ENCODE data around the gene SPANXN2.
"Not testable (repeated sequence)": the region's sequence is repeated elsewhere in the genome, so short reads cannot be mapped to it uniquely, and the experiment has no call there.

Gene SPANXN2

GRCh38 chrX:143720652-143721051 is at the start of gene SPANXN2:
Gene SPANXN2, minus strand, starts transcription at chrX:143720752. Its CDS starts 84 bp downstream, at chrX:143720668.
- H3K27ac ChIP-seq (ENCODE audit: low read length); H3K9me3 ChIP-seq (ENCODE audit: control insufficient read depth, insufficient read depth, low read length); H3K27me3 ChIP-seq (ENCODE audit: control insufficient read depth, insufficient read depth, low read length); DNase-seq (ENCODE audit: low read depth, low spot score); H3K4me1 ChIP-seq (ENCODE audit: control insufficient read depth, insufficient read depth, low read length); H3K36me3 ChIP-seq (ENCODE audit: control insufficient read depth, insufficient read depth, low read length); H3K4me3 ChIP-seq (ENCODE audit: low read length): not testable (repeated sequence)
- no CpG with 5 or more reads among the region's 2 CpGs for WGBS (ENCODE audit: insufficient coverage, insufficient read length)

GRCh38 chrX:143768976-143769375 is 48.4 kb upstream of the SPANXN2 start:
- Histone ChIP-seq H3K4me1 (ENCODE audit: control insufficient read depth, insufficient read depth, low read length) (no peaks in the 10 kb centered on the region), H3K27me3 (ENCODE audit: control insufficient read depth, insufficient read depth, low read length) (no peaks in the 10 kb centered on the region), H3K4me3 (ENCODE audit: low read length) (no peak overlapping the region), H3K27ac (ENCODE audit: low read length) (no peak overlapping the region), H3K36me3 (ENCODE audit: control insufficient read depth, insufficient read depth, low read length) (no peaks in the 10 kb centered on the region), H3K9me3 (ENCODE audit: control insufficient read depth, insufficient read depth, low read length) (no peaks in the 10 kb centered on the region; the same call in 1 of the 2 replicates)
- no peak for DNase-seq (ENCODE audit: low read depth, low spot score)
- WGBS (ENCODE audit: insufficient coverage, insufficient read length), result no CpG with 5 or more reads among the region's 3 CpGs

- H3K4me1 ChIP-seq (ENCODE audit: control insufficient read depth, insufficient read depth, low read length); H3K4me3 ChIP-seq (ENCODE audit: low read length); H3K9me3 ChIP-seq (ENCODE audit: control insufficient read depth, insufficient read depth, low read length); H3K27me3 ChIP-seq (ENCODE audit: control insufficient read depth, insufficient read depth, low read length); H3K36me3 ChIP-seq (ENCODE audit: control insufficient read depth, insufficient read depth, low read length); H3K27ac ChIP-seq (ENCODE audit: low read length); DNase-seq (ENCODE audit: low read depth, low spot score): not testable (repeated sequence)
- no CpG with 5 or more reads among the region's 12 CpGs for WGBS (ENCODE audit: insufficient coverage, insufficient read length)
These were observed 47.2 kb upstream of the SPANXN2 start for GRCh38 chrX:143767789-143768188.

GRCh38 chrX:143757887-143758286 is 37.3 kb upstream of the SPANXN2 start:
- peaks cover 1% of the 10 kb centered on the region; the same call in 1 of the 2 replicates for H3K9me3 ChIP-seq (ENCODE audit: control insufficient read depth, insufficient read depth, low read length)
- H3K27me3 ChIP-seq (ENCODE audit: control insufficient read depth, insufficient read depth, low read length), result no peaks in the 10 kb centered on the region
- no peak overlapping the region for H3K4me3 ChIP-seq (ENCODE audit: low read length)
- no peak overlapping the region for H3K27ac ChIP-seq (ENCODE audit: low read length)
- no peak for DNase-seq (ENCODE audit: low read depth, low spot score)
- H3K36me3 ChIP-seq (ENCODE audit: control insufficient read depth, insufficient read depth, low read length), result no peaks in the 10 kb centered on the region
- no peaks in the 10 kb centered on the region for H3K4me1 ChIP-seq (ENCODE audit: control insufficient read depth, insufficient read depth, low read length)
- no CpG with 5 or more reads among the region's 7 CpGs for WGBS (ENCODE audit: insufficient coverage, insufficient read length)

- Histone ChIP-seq H3K4me1 (ENCODE audit: control insufficient read depth, insufficient read depth, low read length) (no peaks in the 10 kb centered on the region), H3K27ac (ENCODE audit: low read length) (no peak overlapping the region), H3K36me3 (ENCODE audit: control insufficient read depth, insufficient read depth, low read length) (no peaks in the 10 kb centered on the region), H3K4me3 (ENCODE audit: low read length) (no peak overlapping the region), H3K27me3 (ENCODE audit: control insufficient read depth, insufficient read depth, low read length) (no peaks in the 10 kb centered on the region), H3K9me3 (ENCODE audit: control insufficient read depth, insufficient read depth, low read length) (peaks cover 1% of the 10 kb centered on the region; the same call in 1 of the 2 replicates)
- WGBS (ENCODE audit: insufficient coverage, insufficient read length), result no CpG with 5 or more reads among the region's 37 CpGs
- DNase-seq (ENCODE audit: low read depth, low spot score), result no peak
These were observed 36.8 kb upstream of the SPANXN2 start for GRCh38 chrX:143757375-143757774.

- no peak overlapping the region for H3K27ac ChIP-seq (ENCODE audit: low read length)
- WGBS (ENCODE audit: insufficient coverage, insufficient read length), result no CpG with 5 or more reads among the region's 3 CpGs
These were observed 33.6 kb upstream of the SPANXN2 start for GRCh38 chrX:143754183-143754582.

GRCh38 chrX:143733866-143734265 is 13.3 kb upstream of the SPANXN2 start:
- no peak for DNase-seq (ENCODE audit: low read depth, low spot score)
- Histone ChIP-seq H3K36me3 (ENCODE audit: control insufficient read depth, insufficient read depth, low read length) (no peaks in the 10 kb centered on the region), H3K27ac (ENCODE audit: low read length) (no peak overlapping the region), H3K4me3 (ENCODE audit: low read length) (no peak overlapping the region), H3K4me1 (ENCODE audit: control insufficient read depth, insufficient read depth, low read length) (no peaks in the 10 kb centered on the region), H3K9me3 (ENCODE audit: control insufficient read depth, insufficient read depth, low read length) (no peaks in the 10 kb centered on the region; the same call in 1 of the 2 replicates), H3K27me3 (ENCODE audit: control insufficient read depth, insufficient read depth, low read length) (no peaks in the 10 kb centered on the region)

More at GRCh38 chrX:143754183-143754582, 33.6 kb upstream of the SPANXN2 start:
- Histone ChIP-seq H3K4me1 (ENCODE audit: control insufficient read depth, insufficient read depth, low read length) (no peaks in the 10 kb centered on the region), H3K27me3 (ENCODE audit: control insufficient read depth, insufficient read depth, low read length) (no peaks in the 10 kb centered on the region), H3K36me3 (ENCODE audit: control insufficient read depth, insufficient read depth, low read length) (no peaks in the 10 kb centered on the region), H3K4me3 (ENCODE audit: low read length) (no peak overlapping the region), H3K9me3 (ENCODE audit: control insufficient read depth, insufficient read depth, low read length) (peaks cover 1% of the 10 kb centered on the region; the same call in 1 of the 2 replicates)
- no peak for DNase-seq (ENCODE audit: low read depth, low spot score)

- no peaks in the 10 kb centered on the region for H3K4me1 ChIP-seq (ENCODE audit: control insufficient read depth, insufficient read depth, low read length)
- H3K4me3 ChIP-seq (ENCODE audit: low read length), result no peak overlapping the region
- H3K36me3 ChIP-seq (ENCODE audit: control insufficient read depth, insufficient read depth, low read length), result no peaks in the 10 kb centered on the region
- no CpG with 5 or more reads among the region's 17 CpGs for WGBS (ENCODE audit: insufficient coverage, insufficient read length)
- no peak for DNase-seq (ENCODE audit: low read depth, low spot score)
- H3K27me3 ChIP-seq (ENCODE audit: control insufficient read depth, insufficient read depth, low read length), result no peaks in the 10 kb centered on the region
- H3K9me3 ChIP-seq (ENCODE audit: control insufficient read depth, insufficient read depth, low read length), result no peaks in the 10 kb centered on the region
- no peak overlapping the region for H3K27ac ChIP-seq (ENCODE audit: low read length)
These were observed 5.7 kb upstream of the SPANXN2 start for GRCh38 chrX:143726296-143726695.

- H3K27me3 ChIP-seq (ENCODE audit: control insufficient read depth, insufficient read depth, low read length), result no peaks in the 10 kb centered on the region
- no peak overlapping the region for H3K4me3 ChIP-seq (ENCODE audit: low read length)
- no CpG with 5 or more reads among the region's 4 CpGs for WGBS (ENCODE audit: insufficient coverage, insufficient read length)
- H3K36me3 ChIP-seq (ENCODE audit: control insufficient read depth, insufficient read depth, low read length), result no peaks in the 10 kb centered on the region
- no peak for DNase-seq (ENCODE audit: low read depth, low spot score)
- no peak overlapping the region for H3K27ac ChIP-seq (ENCODE audit: low read length)
- H3K4me1 ChIP-seq (ENCODE audit: control insufficient read depth, insufficient read depth, low read length), result no peaks in the 10 kb centered on the region
- H3K9me3 ChIP-seq (ENCODE audit: control insufficient read depth, insufficient read depth, low read length), result no peaks in the 10 kb centered on the region; the same call in 1 of the 2 replicates
These were observed 19.1 kb downstream of the SPANXN2 start for GRCh38 chrX:143701460-143701859.

GRCh38 chrX:143694885-143695284 is 25.7 kb downstream of the SPANXN2 start:
- H3K27me3 ChIP-seq (ENCODE audit: control insufficient read depth, insufficient read depth, low read length), result no peaks in the 10 kb centered on the region
- no CpG with 5 or more reads among the region's 1 CpG for WGBS (ENCODE audit: insufficient coverage, insufficient read length)
- no peaks in the 10 kb centered on the region; the same call in 1 of the 2 replicates for H3K9me3 ChIP-seq (ENCODE audit: control insufficient read depth, insufficient read depth, low read length)
- no peak overlapping the region for H3K4me3 ChIP-seq (ENCODE audit: low read length)
- no peaks in the 10 kb centered on the region for H3K4me1 ChIP-seq (ENCODE audit: control insufficient read depth, insufficient read depth, low read length)
- no peaks in the 10 kb centered on the region for H3K36me3 ChIP-seq (ENCODE audit: control insufficient read depth, insufficient read depth, low read length)
- no peak overlapping the region for H3K27ac ChIP-seq (ENCODE audit: low read length)
- DNase-seq (ENCODE audit: low read depth, low spot score), result no peak

- Histone ChIP-seq H3K4me1 (ENCODE audit: control insufficient read depth, insufficient read depth, low read length) (no peaks in the 10 kb centered on the region), H3K9me3 (ENCODE audit: control insufficient read depth, insufficient read depth, low read length) (no peaks in the 10 kb centered on the region), H3K36me3 (ENCODE audit: control insufficient read depth, insufficient read depth, low read length) (no peaks in the 10 kb centered on the region), H3K27ac (ENCODE audit: low read length) (no peak overlapping the region), H3K27me3 (ENCODE audit: control insufficient read depth, insufficient read depth, low read length) (no peaks in the 10 kb centered on the region), H3K4me3 (ENCODE audit: low read length) (no peak overlapping the region)
- DNase-seq (ENCODE audit: low read depth, low spot score), result no peak
- WGBS (ENCODE audit: insufficient coverage, insufficient read length), result no CpG with 5 or more reads among the region's 3 CpGs
These were observed 37.1 kb downstream of the SPANXN2 start for GRCh38 chrX:143683486-143683885.
